Fibroblast of skin of right quadriceps (primary cell): ENCODE results near the gene ADGRG3.
A peak's percentile ranks its signal among the peaks of the same experiment; 100 is the strongest.

Source experiments
- DNase-seq: peaks from one replicate; pipeline ENCODE4 v3.0.0-alpha.2; 2013

ADGRG3 gene

GRCh38 chr16:57681950-57682728, 14.0 kb downstream of the ADGRG3 start:
- DNase-seq, result no peak

- no peak for DNase-seq
These were observed 14.9 kb downstream of the ADGRG3 start for GRCh38 chr16:57682809-57683635.

GRCh38 chr16:57683636-57684545, 15.8 kb downstream of the ADGRG3 start:
- no peak for DNase-seq

GRCh38 chr16:57684626-57685358, 16.7 kb downstream of the ADGRG3 start:
- DNase-seq, result no peak

GRCh38 chr16:57685633-57686032, 17.5 kb downstream of the ADGRG3 start:
- DNase-seq, result no peak

- no peak for DNase-seq
These were observed 18.5 kb downstream of the ADGRG3 start for GRCh38 chr16:57686577-57686976.

- no peak for DNase-seq
These were observed 19.3 kb downstream of the ADGRG3 start for GRCh38 chr16:57687363-57687929.

GRCh38 chr16:57688487-57688986, 20.4 kb downstream of the ADGRG3 start:
- no peak for DNase-seq

GRCh38 chr16:57688987-57689761, 21.1 kb downstream of the ADGRG3 start:
- no peak for DNase-seq

GRCh38 chr16:57689762-57690558, 21.9 kb downstream of the ADGRG3 start:
- DNase-seq, result no peak

- DNase-seq, result no peak
These were observed 22.8 kb downstream of the ADGRG3 start for GRCh38 chr16:57690782-57691471.

GRCh38 chr16:57692636-57693035, 24.5 kb downstream of the ADGRG3 start:
- DNase-seq, result no peak

- no peak for DNase-seq
These were observed 25.4 kb downstream of the ADGRG3 start for GRCh38 chr16:57693550-57693949.

- DNase-seq, result no peak
These were observed 26.2 kb downstream of the ADGRG3 start for GRCh38 chr16:57694231-57694724.

- DNase-seq, result peak; percentile 22
These were observed 26.9 kb downstream of the ADGRG3 start, which contains the start of gene DRC7 for GRCh38 chr16:57694725-57695679. DRC7 (plus strand) TSS chr16:57694806; CDS start chr16:57697950, 3,144 bp downstream.

- no peak for DNase-seq
These were observed 27.6 kb downstream of the ADGRG3 start for GRCh38 chr16:57695680-57696069.

- no peak for DNase-seq
These were observed 28.1 kb downstream of the ADGRG3 start for GRCh38 chr16:57696240-57696639.
